ENCODE measurements around the gene PREX1. TPM values are rescaled to one million over a fixed set of nuclear protein-coding genes. Genes with fewer than 3 reads are reported as not detected.

The PREX1 gene
- polyA plus RNA-seq, 1 of the 3 experiments (the other 2 are of a cell fraction), result 5.3 TPM

GRCh38 chr20:48802216-48802615 is 25.6 kb downstream of the PREX1 start (continued):
- TF ChIP-seq CTCF (IDR thresholded peaks at IDR 0.05) (no peak), CHD2 (IDR thresholded peaks at IDR 0.05; ENCODE audit: low read length, partially characterized antibody) (no peak), SMC3 (IDR thresholded peaks at IDR 0.05; ENCODE audit: low read depth, low read length) (no peak), NFIC (IDR thresholded peaks at IDR 0.05; ENCODE audit: borderline replicate concordance) (no peak), RFX5 (IDR thresholded peaks at IDR 0.05; ENCODE audit: low read length) (no peak)

GRCh38 chr20:48801197-48801596 is 26.6 kb downstream of the PREX1 start:
- H3K9me2 ChIP-seq, result no peaks in the 10 kb centered on the region
- H3K36me3 ChIP-seq (replicated peaks in 1 of 2; ENCODE audit: control insufficient read depth in 1 of 2, insufficient read depth in 2 of 2, low read length in 1 of 2), result no peaks in the 10 kb centered on the region
- H3K9me3 ChIP-seq, result no peaks in the 10 kb centered on the region
- WGBS (ENCODE audit: low lambda C conversion rate), result 82% methylated on average over 9 of the region's 10 CpGs
- H3K27ac ChIP-seq (ENCODE audit: low read depth in 2 of 2, low read length in 1 of 2), result no peak overlapping the region
- ChIA-PET POLR2A (no interaction called here), CTCF (interaction anchor here (1.1 to 1.3 kb wide), 2 partner anchors 9 to 143 kb away, joined by 3 to 6 read pairs; no protein-coding TSS in a partner anchor)
- no peak overlapping the region for H2AFZ ChIP-seq (ENCODE audit: low read depth)
- H3K79me2 ChIP-seq (ENCODE audit: insufficient read depth), result no peaks in the 10 kb centered on the region
- H3K4me1 ChIP-seq (ENCODE audit: control insufficient read depth in 1 of 2, insufficient read depth in 2 of 2, low read depth in 1 of 2, low read length in 1 of 2), result peaks cover 0 to 7% of the 10 kb centered on the region in 2 experiments; a peak in 1 of 4 replicates
- no peak overlapping the region for H3K4me3 ChIP-seq (ENCODE audit: low read depth in 2 of 2, low read length in 1 of 2)
- DNase-seq, result no peak
- H4K20me1 ChIP-seq (ENCODE audit: insufficient read depth), result no peaks in the 10 kb centered on the region
- no peak overlapping the region for H3K9ac ChIP-seq
- no peaks in the 10 kb centered on the region for H3F3A ChIP-seq (replicated peaks; ENCODE audit: insufficient read depth)
- H3K4me2 ChIP-seq, result no peak overlapping the region
- H3K27me3 ChIP-seq (ENCODE audit: insufficient read depth), result no peaks in the 10 kb centered on the region
- TF ChIP-seq CTCF (IDR thresholded peaks at IDR 0.05) (no peak), EZH2phosphoT487 (IDR thresholded peaks at IDR 0.05; ENCODE audit: borderline replicate concordance, low read depth) (no peak), SMC3 (IDR thresholded peaks at IDR 0.05; ENCODE audit: low read depth, low read length) (no peak), CHD2 (IDR thresholded peaks at IDR 0.05; ENCODE audit: low read length, partially characterized antibody) (no peak), RXRA (IDR thresholded peaks at IDR 0.05; ENCODE audit: borderline replicate concordance, low read depth) (no peak), USF1 (IDR thresholded peaks at IDR 0.05; ENCODE audit: borderline replicate concordance, low read depth) (no peak), YY1 (IDR thresholded peaks at IDR 0.05; ENCODE audit: low read depth) (no peak), GATA2 (CRISPR knock-in tag; IDR thresholded peaks at IDR 0.05) (no peak), ZBTB33 (IDR thresholded peaks at IDR 0.05; ENCODE audit: borderline replicate concordance, low read depth) (no peak), FOSL2 (IDR thresholded peaks at IDR 0.05; ENCODE audit: borderline replicate concordance, low read depth) (no peak), MAX (IDR thresholded peaks at IDR 0.05; ENCODE audit: low read depth) (no peak), REST (IDR thresholded peaks at IDR 0.05; ENCODE audit: low read depth, low read length) (no peak)
